Transverse colon (tissue), 3 donors: ENCODE results near the gene SHISAL2A.

Experiments used
- POLR2A ChIP-seq: fragments of 450-650 bp; IDR thresholded peaks from one replicate; pipeline ENCODE4 v1.6.1; 2016; ENCODE audit warnings: antibody characterized with exemption, mild to moderate bottlenecking, moderate library complexity
- TF ChIP-seq, protein P1 (sequence below), 5 experiments: fragments of 200-600 bp in 3 of 5; fragments of 450-650 bp in 2 of 5; sonication (generic) in 3 of 5; IDR thresholded peaks; 1 replicate in 2 of 5; 2 replicates in 3 of 5; pipeline ENCODE4 v1.5.1; 2016 to 2017; ENCODE audit warnings: antibody characterized with exemption in 5 of 5, inconsistent platforms in 3 of 5, mild to moderate bottlenecking in 2 of 5, moderate library complexity in 1 of 5

DNA sequence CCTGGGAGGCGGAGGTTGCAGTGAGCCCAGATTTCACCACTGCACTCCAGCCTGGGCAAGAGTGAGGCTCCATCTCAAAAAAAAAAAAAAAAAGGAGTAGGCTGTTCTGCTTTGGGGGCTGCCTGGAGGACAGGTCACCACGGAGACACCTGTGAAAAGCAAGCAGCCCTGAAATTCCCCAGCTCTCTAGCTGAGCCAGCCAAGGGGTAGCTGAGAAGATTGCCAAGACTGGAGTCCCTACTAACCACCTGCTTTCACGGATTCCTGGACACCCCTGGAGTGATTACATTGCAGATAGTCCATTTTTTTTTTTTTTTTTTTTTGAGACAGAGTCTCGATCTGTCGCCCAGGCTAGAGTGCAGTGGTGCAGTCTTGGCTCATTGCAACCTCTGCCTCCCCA, 18.3 kb upstream of the SHISAL2A start:
- TF ChIP-seq, protein P1, sequence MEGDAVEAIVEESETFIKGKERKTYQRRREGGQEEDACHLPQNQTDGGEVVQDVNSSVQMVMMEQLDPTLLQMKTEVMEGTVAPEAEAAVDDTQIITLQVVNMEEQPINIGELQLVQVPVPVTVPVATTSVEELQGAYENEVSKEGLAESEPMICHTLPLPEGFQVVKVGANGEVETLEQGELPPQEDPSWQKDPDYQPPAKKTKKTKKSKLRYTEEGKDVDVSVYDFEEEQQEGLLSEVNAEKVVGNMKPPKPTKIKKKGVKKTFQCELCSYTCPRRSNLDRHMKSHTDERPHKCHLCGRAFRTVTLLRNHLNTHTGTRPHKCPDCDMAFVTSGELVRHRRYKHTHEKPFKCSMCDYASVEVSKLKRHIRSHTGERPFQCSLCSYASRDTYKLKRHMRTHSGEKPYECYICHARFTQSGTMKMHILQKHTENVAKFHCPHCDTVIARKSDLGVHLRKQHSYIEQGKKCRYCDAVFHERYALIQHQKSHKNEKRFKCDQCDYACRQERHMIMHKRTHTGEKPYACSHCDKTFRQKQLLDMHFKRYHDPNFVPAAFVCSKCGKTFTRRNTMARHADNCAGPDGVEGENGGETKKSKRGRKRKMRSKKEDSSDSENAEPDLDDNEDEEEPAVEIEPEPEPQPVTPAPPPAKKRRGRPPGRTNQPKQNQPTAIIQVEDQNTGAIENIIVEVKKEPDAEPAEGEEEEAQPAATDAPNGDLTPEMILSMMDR (IDR thresholded peaks at IDR 0.05): no peak
- no peak for TF ChIP-seq POLR2A
